Measurements from ENCODE around the gene PAIP1.
"Not testable (repeated sequence)": the region's sequence is repeated elsewhere in the genome, so short reads cannot be mapped to it uniquely, and the experiment has no call there.

PAIP1 gene

GRCh38 chr5:43514471-43514815, 42.4 kb downstream of the PAIP1 start:
- no peaks in the 10 kb centered on the region for H3K9me3 Mint-ChIP-seq

GRCh38 chr5:43514025-43514424, 42.9 kb downstream of the PAIP1 start:
- H3K4me3 Mint-ChIP-seq = peak overlapping the region; percentile 94
- H3K36me3 Mint-ChIP-seq = peaks cover 5% of the 10 kb centered on the region
- peak overlapping the region; percentile 95 for H3K27ac Mint-ChIP-seq
- no peaks in the 10 kb centered on the region for H3K9me3 Mint-ChIP-seq
- no peaks in the 10 kb centered on the region for H3K27me3 Mint-ChIP-seq
- peaks cover 37% of the 10 kb centered on the region for H3K4me1 Mint-ChIP-seq

More at GRCh38 chr5:43514471-43514815, 42.4 kb downstream of the PAIP1 start:
- Mint-ChIP-seq H3K27ac (peak overlapping the region; percentile 95), H3K4me3 (peak overlapping the region; percentile 94), H3K27me3 (no peaks in the 10 kb centered on the region), H3K36me3 (peaks cover 5% of the 10 kb centered on the region), H3K4me1 (peaks cover 37% of the 10 kb centered on the region)

GRCh38 chr5:43511062-43511461, 45.8 kb downstream of the PAIP1 start:
- H3K36me3 Mint-ChIP-seq, H3K27me3 Mint-ChIP-seq, H3K27ac Mint-ChIP-seq, H3K9me3 Mint-ChIP-seq, H3K4me3 Mint-ChIP-seq: not testable (repeated sequence)
- peaks cover 31% of the 10 kb centered on the region for H3K4me1 Mint-ChIP-seq

GRCh38 chr5:43498581-43498980, 58.3 kb downstream of the PAIP1 start:
- Mint-ChIP-seq H3K4me1 (no peaks in the 10 kb centered on the region), H3K27me3 (no peaks in the 10 kb centered on the region), H3K36me3 (peaks cover 20% of the 10 kb centered on the region), H3K27ac (no peak overlapping the region), H3K4me3 (no peak overlapping the region), H3K9me3 (no peaks in the 10 kb centered on the region)

- Mint-ChIP-seq H3K27me3 (no peaks in the 10 kb centered on the region), H3K4me1 (no peaks in the 10 kb centered on the region), H3K36me3 (peaks cover 16% of the 10 kb centered on the region), H3K27ac (no peak overlapping the region), H3K4me3 (no peak overlapping the region), H3K9me3 (no peaks in the 10 kb centered on the region)
These were observed 59.4 kb downstream of the PAIP1 start for GRCh38 chr5:43497311-43498104.

GRCh38 chr5:43491326-43491725, 65.6 kb downstream of the PAIP1 start:
- H3K27me3 Mint-ChIP-seq = no peaks in the 10 kb centered on the region
- H3K36me3 Mint-ChIP-seq = peaks cover 3% of the 10 kb centered on the region
- no peak overlapping the region for H3K27ac Mint-ChIP-seq
- H3K4me3 Mint-ChIP-seq = no peak overlapping the region
- no peaks in the 10 kb centered on the region for H3K9me3 Mint-ChIP-seq
- peaks cover 13% of the 10 kb centered on the region for H3K4me1 Mint-ChIP-seq

- Mint-ChIP-seq H3K36me3 (peaks cover 4% of the 10 kb centered on the region), H3K4me1 (peaks cover 53% of the 10 kb centered on the region), H3K27me3 (no peaks in the 10 kb centered on the region), H3K27ac (peak overlapping the region; percentile 99), H3K9me3 (no peaks in the 10 kb centered on the region), H3K4me3 (no peak overlapping the region)
These were observed 70.5 kb downstream of the PAIP1 start for GRCh38 chr5:43486353-43486752.

GRCh38 chr5:43485406-43485805, 71.5 kb downstream of the PAIP1 start:
- peaks cover 56% of the 10 kb centered on the region for H3K4me1 Mint-ChIP-seq
- no peaks in the 10 kb centered on the region for H3K27me3 Mint-ChIP-seq
- H3K4me3 Mint-ChIP-seq = peak overlapping the region; percentile 51
- H3K27ac Mint-ChIP-seq = peak overlapping the region; percentile 99
- H3K9me3 Mint-ChIP-seq = no peaks in the 10 kb centered on the region
- peaks cover 5% of the 10 kb centered on the region for H3K36me3 Mint-ChIP-seq

GRCh38 chr5:43484106-43484849, 72.6 kb downstream of the PAIP1 start:
- H3K27me3 Mint-ChIP-seq = no peaks in the 10 kb centered on the region
- H3K27ac Mint-ChIP-seq = peak overlapping the region; percentile 99
- peaks cover 3% of the 10 kb centered on the region for H3K36me3 Mint-ChIP-seq
- H3K4me1 Mint-ChIP-seq = peaks cover 65% of the 10 kb centered on the region
- no peaks in the 10 kb centered on the region for H3K9me3 Mint-ChIP-seq
- peak overlapping the region; percentile 98 for H3K4me3 Mint-ChIP-seq

- peaks cover 67% of the 10 kb centered on the region for H3K4me1 Mint-ChIP-seq
- peak within 1 kb of the TSS; percentile 98 for H3K4me3 Mint-ChIP-seq
- peaks cover 3% of the 10 kb centered on the region for H3K36me3 Mint-ChIP-seq
- H3K9me3 Mint-ChIP-seq = no peaks in the 10 kb centered on the region
- peak within 1 kb of the TSS; percentile 99 for H3K27ac Mint-ChIP-seq
- no peaks in the 10 kb centered on the region for H3K27me3 Mint-ChIP-seq
These were observed 73.4 kb downstream of the PAIP1 start, which contains the start of gene TMEM267 for GRCh38 chr5:43483298-43484105. Gene TMEM267 (minus strand): TSS chr5:43483865. CDS start chr5:43453969, 29,896 bp downstream.

GRCh38 chr5:43482490-43483297, 74.2 kb downstream of the PAIP1 start:
- Mint-ChIP-seq H3K27me3 (no peaks in the 10 kb centered on the region), H3K9me3 (no peaks in the 10 kb centered on the region), H3K4me3 (peak overlapping the region; percentile 98), H3K4me1 (peaks cover 65% of the 10 kb centered on the region), H3K27ac (peak overlapping the region; percentile 99), H3K36me3 (peaks cover 3% of the 10 kb centered on the region)

Measured in activated naive CD4-positive, alpha-beta T cell treated with anti-CD3 and anti-CD28 coated beads, Interleukin-2, amount 50 U/mL, for 24 hours (primary cell).